Choroid plexus epithelial cell (primary cell): Measurements from ENCODE around the gene CD69.
"Not testable (repeated sequence)": the region's sequence is repeated elsewhere in the genome, so short reads cannot be mapped to it uniquely, and the experiment has no call there.

Experiments used
- DNase-seq: peaks from one replicate; pipeline ENCODE4 v3.0.0-alpha.2; 2010; ENCODE audit warnings: low read depth
- H3K4me3 ChIP-seq: 2 replicates; pipeline ENCODE4 v1.5.1; 2011; ENCODE audit warnings: low read depth, mild to moderate bottlenecking, control low read depth, low read length, moderate library complexity
- TF ChIP-seq, protein P1 (sequence below): conservative IDR thresholded peaks from 2 replicates; pipeline ENCODE4 v1.5.1; 2011; ENCODE audit warnings: low read depth, mild to moderate bottlenecking, control low read depth, inconsistent platforms, low read length, moderate library complexity

Gene CD69

DNA sequence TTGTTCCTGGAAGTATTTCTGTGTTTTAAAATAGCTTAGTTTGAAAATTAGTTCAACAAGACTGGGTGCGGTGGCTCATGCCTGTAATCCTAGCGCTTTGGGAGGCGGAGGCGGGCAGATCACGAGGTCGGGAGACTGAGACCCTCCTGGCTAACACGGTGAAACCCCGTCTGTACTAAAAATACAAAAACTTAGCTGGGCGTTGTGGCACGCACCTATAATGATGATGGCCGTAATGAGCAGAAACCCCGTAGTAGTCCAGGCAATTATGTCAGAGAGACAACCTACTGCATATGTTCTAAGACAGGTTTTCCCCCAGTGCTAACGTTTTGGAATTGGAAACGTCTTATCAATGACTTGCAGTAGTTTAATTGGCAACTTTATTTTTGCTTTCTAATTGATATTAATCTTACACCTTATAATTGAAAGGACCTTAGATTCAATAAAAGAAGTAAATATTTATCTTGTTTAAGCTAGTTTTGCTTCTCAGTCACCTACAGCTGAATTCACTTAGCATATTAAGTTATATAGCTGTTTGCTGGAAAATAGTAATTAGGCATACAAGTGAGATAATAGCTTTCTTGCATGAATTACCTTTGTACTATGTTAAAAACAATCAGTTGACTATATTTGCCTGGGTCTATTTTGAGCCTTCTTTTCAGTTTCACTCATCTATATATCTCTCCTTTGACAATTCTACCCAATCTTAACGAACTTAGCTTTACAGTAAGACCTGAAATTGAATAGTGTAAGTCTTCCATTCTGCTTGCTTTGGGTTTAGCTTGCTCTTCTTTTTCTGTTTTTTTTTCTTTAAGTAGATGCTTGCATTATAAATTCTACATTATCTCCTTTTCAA lies 43.4 kb downstream of the CD69 start:
- H3K4me3 ChIP-seq = no peak overlapping the region
- no peak for DNase-seq
- TF ChIP-seq, protein P1, sequence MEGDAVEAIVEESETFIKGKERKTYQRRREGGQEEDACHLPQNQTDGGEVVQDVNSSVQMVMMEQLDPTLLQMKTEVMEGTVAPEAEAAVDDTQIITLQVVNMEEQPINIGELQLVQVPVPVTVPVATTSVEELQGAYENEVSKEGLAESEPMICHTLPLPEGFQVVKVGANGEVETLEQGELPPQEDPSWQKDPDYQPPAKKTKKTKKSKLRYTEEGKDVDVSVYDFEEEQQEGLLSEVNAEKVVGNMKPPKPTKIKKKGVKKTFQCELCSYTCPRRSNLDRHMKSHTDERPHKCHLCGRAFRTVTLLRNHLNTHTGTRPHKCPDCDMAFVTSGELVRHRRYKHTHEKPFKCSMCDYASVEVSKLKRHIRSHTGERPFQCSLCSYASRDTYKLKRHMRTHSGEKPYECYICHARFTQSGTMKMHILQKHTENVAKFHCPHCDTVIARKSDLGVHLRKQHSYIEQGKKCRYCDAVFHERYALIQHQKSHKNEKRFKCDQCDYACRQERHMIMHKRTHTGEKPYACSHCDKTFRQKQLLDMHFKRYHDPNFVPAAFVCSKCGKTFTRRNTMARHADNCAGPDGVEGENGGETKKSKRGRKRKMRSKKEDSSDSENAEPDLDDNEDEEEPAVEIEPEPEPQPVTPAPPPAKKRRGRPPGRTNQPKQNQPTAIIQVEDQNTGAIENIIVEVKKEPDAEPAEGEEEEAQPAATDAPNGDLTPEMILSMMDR = no peak

GRCh38 chr12:9713032-9713558 lies 47.6 kb downstream of the CD69 start:
- not testable (repeated sequence) for DNase-seq, H3K4me3 ChIP-seq

DNA sequence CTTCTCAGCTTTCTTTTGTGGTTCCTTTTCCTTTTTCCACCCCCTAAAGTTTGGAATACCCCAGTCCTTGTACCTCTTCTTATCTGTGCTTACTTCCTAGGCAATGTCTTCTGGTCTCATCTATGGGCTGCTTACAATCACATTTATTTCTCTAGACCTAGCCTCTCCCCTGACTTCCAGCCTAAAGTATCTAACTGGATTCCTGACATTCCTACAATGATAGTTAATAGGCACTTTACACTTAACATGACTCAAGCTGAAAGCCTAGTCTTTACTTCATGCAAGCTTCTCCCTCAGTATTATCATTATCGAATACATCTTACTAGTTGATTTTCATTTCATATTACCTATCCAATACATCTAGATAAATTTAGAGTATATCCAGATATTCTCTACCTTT lies 49.0 kb downstream of the CD69 start:
- peak; percentile 58 for DNase-seq
- TF ChIP-seq, protein P1 = no peak
- H3K4me3 ChIP-seq = no peak overlapping the region

GRCh38 chr12:9710584-9711375 lies 49.9 kb downstream of the CD69 start:
- no peak for DNase-seq
- no peak overlapping the region for H3K4me3 ChIP-seq
- TF ChIP-seq, protein P1 = no peak

GRCh38 chr12:9708853-9709252 lies 51.8 kb downstream of the CD69 start:
- TF ChIP-seq, protein P1 = no peak

GRCh38 chr12:9707864-9708808 lies 52.6 kb downstream of the CD69 start:
- peak; percentile 80 for DNase-seq
- H3K4me3 ChIP-seq = no peak overlapping the region
- TF ChIP-seq, protein P1 = peak; percentile 90

More at GRCh38 chr12:9708853-9709252, 51.8 kb downstream of the CD69 start:
- no peak for DNase-seq
- no peak overlapping the region for H3K4me3 ChIP-seq
